Measurements from ENCODE around the gene LDB2.

The LDB2 gene

GRCh38 chr4:16790508-16790907 lies 107.9 kb downstream of the LDB2 start:
- DNase-seq: no peak

- DNase-seq: no peak
Observed at GRCh38 chr4:16788868-16789267, 109.6 kb downstream of the LDB2 start.

GRCh38 chr4:16785793-16786527 lies 112.5 kb downstream of the LDB2 start:
- no peak for DNase-seq

GRCh38 chr4:16783119-16783518 lies 115.3 kb downstream of the LDB2 start:
- DNase-seq: no peak

- no peak for DNase-seq
Observed at GRCh38 chr4:16779028-16779675, 119.3 kb downstream of the LDB2 start.

- DNase-seq: no peak
Observed at GRCh38 chr4:16777726-16778125, 120.7 kb downstream of the LDB2 start.

GRCh38 chr4:16775411-16776154 lies 122.9 kb downstream of the LDB2 start:
- DNase-seq: no peak

GRCh38 chr4:16772366-16772850 lies 126.0 kb downstream of the LDB2 start:
- DNase-seq: no peak

- no peak for DNase-seq
Observed at GRCh38 chr4:16770710-16771285, 127.6 kb downstream of the LDB2 start.

- no peak for DNase-seq
Observed at GRCh38 chr4:16767861-16768260, 130.6 kb downstream of the LDB2 start.

GRCh38 chr4:16767251-16767650 lies 131.2 kb downstream of the LDB2 start:
- DNase-seq: no peak

- DNase-seq: no peak
Observed at GRCh38 chr4:16765546-16765945, 132.9 kb downstream of the LDB2 start.

GRCh38 chr4:16764622-16765021 lies 133.8 kb downstream of the LDB2 start:
- no peak for DNase-seq

GRCh38 chr4:16760617-16761363 lies 137.7 kb downstream of the LDB2 start:
- DNase-seq: no peak

- DNase-seq: no peak
Observed at GRCh38 chr4:16759931-16760582, 138.4 kb downstream of the LDB2 start.

- DNase-seq: no peak
Observed at GRCh38 chr4:16758816-16759215, 139.6 kb downstream of the LDB2 start.

- no peak for DNase-seq
Observed at GRCh38 chr4:16758255-16758654, 140.2 kb downstream of the LDB2 start.

- no peak for DNase-seq
Observed at GRCh38 chr4:16757080-16757521, 141.3 kb downstream of the LDB2 start.

GRCh38 chr4:16754104-16754503 lies 144.3 kb downstream of the LDB2 start:
- no peak for DNase-seq

- no peak for DNase-seq
Observed at GRCh38 chr4:16752150-16752549, 146.3 kb downstream of the LDB2 start.

GRCh38 chr4:16750882-16751642 lies 147.4 kb downstream of the LDB2 start:
- DNase-seq: no peak
